ENCODE results near the gene CYP27A1. TPM values are rescaled to one million over a fixed set of nuclear protein-coding genes. Genes with fewer than 3 reads are reported as not detected.

CYP27A1 gene
- polyA plus RNA-seq, 1 donor from 2014 or later, result 0.83 TPM

- H3K27me3 Mint-ChIP-seq, result peaks cover 32% of the 10 kb centered on the region
- H3K36me3 Mint-ChIP-seq, result no peaks in the 10 kb centered on the region
- H3K27ac Mint-ChIP-seq, result no peak overlapping the region
- no peaks in the 10 kb centered on the region for H3K9me3 Mint-ChIP-seq
- H3K4me3 Mint-ChIP-seq, result no peak overlapping the region
- peaks cover 0 to 3% (median 0%) of the 10 kb centered on the region in 3 donors for H3K4me1 Mint-ChIP-seq
Measured at GRCh38 chr2:218850796-218851195, 68.8 kb downstream of the CYP27A1 start.

GRCh38 chr2:218851286-218851685 is 69.3 kb downstream of the CYP27A1 start:
- no peaks in the 10 kb centered on the region for H3K36me3 Mint-ChIP-seq
- peaks cover 36% of the 10 kb centered on the region for H3K27me3 Mint-ChIP-seq
- H3K4me3 Mint-ChIP-seq, result no peak overlapping the region
- peaks cover 0 to 3% (median 0%) of the 10 kb centered on the region in 3 donors for H3K4me1 Mint-ChIP-seq
- no peaks in the 10 kb centered on the region for H3K9me3 Mint-ChIP-seq
- H3K27ac Mint-ChIP-seq, result no peak overlapping the region

- H3K4me1 Mint-ChIP-seq, result no peaks in the 10 kb centered on the region
- H3K36me3 Mint-ChIP-seq, result no peaks in the 10 kb centered on the region
- H3K9me3 Mint-ChIP-seq, result no peaks in the 10 kb centered on the region
- H3K4me3 Mint-ChIP-seq, result no peak overlapping the region
- peaks cover 50% of the 10 kb centered on the region for H3K27me3 Mint-ChIP-seq
- H3K27ac Mint-ChIP-seq, result peak overlapping the region in 1 of 3 donors; percentile 71
Measured at GRCh38 chr2:218852911-218853667, 71.1 kb downstream of the CYP27A1 start.

GRCh38 chr2:218853766-218854165 is 71.8 kb downstream of the CYP27A1 start:
- H3K9me3 Mint-ChIP-seq, result no peaks in the 10 kb centered on the region
- H3K4me3 Mint-ChIP-seq, result no peak overlapping the region
- H3K36me3 Mint-ChIP-seq, result no peaks in the 10 kb centered on the region
- no peaks in the 10 kb centered on the region for H3K4me1 Mint-ChIP-seq
- no peak overlapping the region for H3K27ac Mint-ChIP-seq
- H3K27me3 Mint-ChIP-seq, result peaks cover 53% of the 10 kb centered on the region

GRCh38 chr2:218854860-218855259 is 72.9 kb downstream of the CYP27A1 start:
- H3K36me3 Mint-ChIP-seq, result no peaks in the 10 kb centered on the region

GRCh38 chr2:218855305-218856166 is 73.6 kb downstream of the CYP27A1 start:
- Mint-ChIP-seq H3K27ac (peak overlapping the region in 1 of 3 donors; percentile 20), H3K4me3 (no peak overlapping the region), H3K36me3 (no peaks in the 10 kb centered on the region), H3K27me3 (peaks cover 63% of the 10 kb centered on the region), H3K4me1 (peaks cover 4 to 6% (median 5%) of the 10 kb centered on the region in 3 donors), H3K9me3 (no peaks in the 10 kb centered on the region)

More at GRCh38 chr2:218854860-218855259, 72.9 kb downstream of the CYP27A1 start:
- peaks cover 0 to 3% (median 2%) of the 10 kb centered on the region in 3 donors for H3K4me1 Mint-ChIP-seq
- H3K9me3 Mint-ChIP-seq, result no peaks in the 10 kb centered on the region
- peaks cover 58% of the 10 kb centered on the region for H3K27me3 Mint-ChIP-seq
- H3K27ac Mint-ChIP-seq, result no peak overlapping the region
- H3K4me3 Mint-ChIP-seq, result no peak overlapping the region

- Mint-ChIP-seq H3K36me3 (no peaks in the 10 kb centered on the region), H3K4me3 (no peak overlapping the region), H3K4me1 (peaks cover 5 to 11% (median 8%) of the 10 kb centered on the region in 3 donors), H3K27me3 (peaks cover 68% of the 10 kb centered on the region), H3K9me3 (no peaks in the 10 kb centered on the region), H3K27ac (peak overlapping the region in 2 of 3 donors; percentile 20 to 25)
Measured at GRCh38 chr2:218856167-218856895, 74.4 kb downstream of the CYP27A1 start.

GRCh38 chr2:218856896-218857243 is 74.9 kb downstream of the CYP27A1 start:
- Mint-ChIP-seq H3K4me1 (peaks cover 8 to 11% (median 9%) of the 10 kb centered on the region in 3 donors), H3K27me3 (peaks cover 70% of the 10 kb centered on the region), H3K36me3 (no peaks in the 10 kb centered on the region), H3K9me3 (no peaks in the 10 kb centered on the region), H3K4me3 (no peak overlapping the region), H3K27ac (peak overlapping the region in 1 of 3 donors; percentile 25)

GRCh38 chr2:218857371-218858137 is 75.6 kb downstream of the CYP27A1 start:
- Mint-ChIP-seq H3K9me3 (no peaks in the 10 kb centered on the region), H3K27ac (no peak overlapping the region), H3K4me1 (peaks cover 8 to 11% (median 9%) of the 10 kb centered on the region in 3 donors), H3K27me3 (peaks cover 72% of the 10 kb centered on the region), H3K36me3 (no peaks in the 10 kb centered on the region), H3K4me3 (no peak overlapping the region)

- H3K9me3 Mint-ChIP-seq, result no peaks in the 10 kb centered on the region
- peaks cover 72% of the 10 kb centered on the region for H3K27me3 Mint-ChIP-seq
- H3K27ac Mint-ChIP-seq, result no peak overlapping the region
- H3K36me3 Mint-ChIP-seq, result no peaks in the 10 kb centered on the region
- H3K4me1 Mint-ChIP-seq, result peaks cover 8 to 11% (median 9%) of the 10 kb centered on the region in 3 donors
- H3K4me3 Mint-ChIP-seq, result peak overlapping the region in 1 of 4 donors; percentile 74
Measured at GRCh38 chr2:218858138-218858445, 76.1 kb downstream of the CYP27A1 start.

GRCh38 chr2:218858671-218859555 is 77.0 kb downstream of the CYP27A1 start:
- Mint-ChIP-seq H3K27ac (no peak overlapping the region), H3K9me3 (no peaks in the 10 kb centered on the region), H3K27me3 (peaks cover 70% of the 10 kb centered on the region)

GRCh38 chr2:218859556-218859987 is 77.6 kb downstream of the CYP27A1 start, which contains the start of gene WNT6:
TSS of gene WNT6 (plus strand) at chr2:218859805. CDS start at chr2:218860038, 233 bp downstream.
- H3K27ac Mint-ChIP-seq, result no peak within 1 kb of the TSS

More at GRCh38 chr2:218858671-218859555, 77.0 kb downstream of the CYP27A1 start:
- no peaks in the 10 kb centered on the region for H3K36me3 Mint-ChIP-seq
- peaks cover 8 to 11% (median 9%) of the 10 kb centered on the region in 3 donors for H3K4me1 Mint-ChIP-seq
- H3K4me3 Mint-ChIP-seq, result peak overlapping the region; percentile 57 to 84 (median 72)

More at GRCh38 chr2:218859556-218859987, 77.6 kb downstream of the CYP27A1 start, which contains the start of gene WNT6:
- H3K36me3 Mint-ChIP-seq, result no peaks in the 10 kb centered on the region
- peaks cover 67% of the 10 kb centered on the region for H3K27me3 Mint-ChIP-seq
- H3K4me1 Mint-ChIP-seq, result peaks cover 8 to 11% (median 9%) of the 10 kb centered on the region in 3 donors
- no peaks in the 10 kb centered on the region for H3K9me3 Mint-ChIP-seq
- H3K4me3 Mint-ChIP-seq, result peak within 1 kb of the TSS; percentile 61 to 84 (median 73)
